COLO668 (cell line): Measurements from ENCODE around the gene SOHLH2.

Experiments used
- DNase-seq: peaks from one replicate; lab custom pipeline; 2025; ENCODE audit not compliant: unreplicated experiment; lab: John Stamatoyannopoulos, UW

Gene SOHLH2

DNA sequence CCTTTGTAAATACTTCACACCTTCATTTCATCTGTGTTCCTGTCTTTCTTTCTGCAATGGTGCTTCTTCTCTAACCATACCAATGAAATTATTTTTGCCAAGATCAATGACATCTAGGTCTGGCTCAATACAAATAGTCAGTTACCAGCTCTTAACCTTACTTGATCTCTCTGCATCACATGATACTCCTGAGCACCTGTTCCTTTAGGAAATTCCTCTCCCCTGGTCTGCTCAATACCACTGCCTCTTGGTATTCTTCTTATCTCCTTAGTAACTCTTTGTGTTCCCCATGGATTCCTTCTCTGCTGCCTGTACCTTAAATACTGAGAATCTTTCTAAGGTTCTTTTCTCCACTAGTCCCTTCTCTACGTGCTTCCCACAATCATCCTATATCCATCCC is 25.9 kb downstream of the SOHLH2 start:
- no peak for DNase-seq

DNA sequence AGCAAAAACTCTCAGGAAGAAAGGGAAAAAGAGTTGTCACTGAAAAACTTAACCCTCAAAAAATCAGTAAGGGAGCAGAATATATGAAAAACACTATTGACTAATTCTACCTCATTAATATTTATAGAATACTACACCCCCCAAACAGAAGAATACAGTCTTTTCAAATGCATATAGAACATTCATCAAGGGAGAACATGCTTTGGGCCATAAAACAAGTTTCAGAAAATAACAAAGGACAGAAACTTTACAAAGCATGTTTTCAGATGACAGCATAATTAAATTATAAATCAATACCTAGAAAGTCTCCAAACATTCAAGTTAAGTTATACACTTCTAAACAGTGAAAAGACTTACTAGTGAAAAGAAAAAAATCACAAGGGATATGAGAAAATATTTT is 30.5 kb downstream of the SOHLH2 start:
- DNase-seq = no peak

DNA sequence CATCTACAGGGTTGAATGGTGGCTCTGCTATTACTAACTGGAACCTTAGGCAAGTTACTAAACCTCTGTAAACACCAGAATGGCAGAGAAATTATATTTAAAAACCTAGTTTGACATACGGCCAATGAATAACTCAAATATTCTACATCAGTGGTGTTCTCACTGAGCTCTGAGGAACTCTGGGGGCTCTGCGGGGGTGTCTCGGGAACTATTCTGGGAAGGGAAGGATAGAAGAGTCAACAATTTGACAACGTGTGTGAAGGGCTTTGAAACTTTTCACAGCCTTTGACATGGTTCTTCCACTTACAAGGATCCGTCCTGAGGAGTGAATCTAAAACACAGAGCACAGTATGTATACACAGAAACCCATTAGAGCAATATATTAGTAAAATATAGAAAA is 38.7 kb downstream of the SOHLH2 start:
- no peak for DNase-seq

DNA sequence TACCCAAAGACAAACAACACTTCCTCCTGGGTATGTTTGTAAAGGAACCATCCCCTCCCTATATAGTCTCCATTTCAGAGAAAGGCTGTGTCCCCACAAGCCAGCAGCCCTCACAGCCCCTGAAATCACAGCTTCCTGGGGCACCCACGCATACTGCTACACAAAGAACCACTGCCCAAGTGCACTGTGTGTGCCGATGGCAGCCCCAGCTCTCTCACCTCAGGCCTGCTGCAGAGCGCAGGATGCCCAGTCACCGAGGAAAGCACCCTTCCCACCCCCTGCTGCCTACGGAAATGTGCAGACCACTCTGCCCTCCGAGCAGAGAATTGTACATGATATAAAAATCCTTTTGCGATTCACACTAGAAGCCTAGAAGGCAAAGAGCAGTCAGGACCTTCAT is 39.4 kb downstream of the SOHLH2 start:
- no peak for DNase-seq

DNA sequence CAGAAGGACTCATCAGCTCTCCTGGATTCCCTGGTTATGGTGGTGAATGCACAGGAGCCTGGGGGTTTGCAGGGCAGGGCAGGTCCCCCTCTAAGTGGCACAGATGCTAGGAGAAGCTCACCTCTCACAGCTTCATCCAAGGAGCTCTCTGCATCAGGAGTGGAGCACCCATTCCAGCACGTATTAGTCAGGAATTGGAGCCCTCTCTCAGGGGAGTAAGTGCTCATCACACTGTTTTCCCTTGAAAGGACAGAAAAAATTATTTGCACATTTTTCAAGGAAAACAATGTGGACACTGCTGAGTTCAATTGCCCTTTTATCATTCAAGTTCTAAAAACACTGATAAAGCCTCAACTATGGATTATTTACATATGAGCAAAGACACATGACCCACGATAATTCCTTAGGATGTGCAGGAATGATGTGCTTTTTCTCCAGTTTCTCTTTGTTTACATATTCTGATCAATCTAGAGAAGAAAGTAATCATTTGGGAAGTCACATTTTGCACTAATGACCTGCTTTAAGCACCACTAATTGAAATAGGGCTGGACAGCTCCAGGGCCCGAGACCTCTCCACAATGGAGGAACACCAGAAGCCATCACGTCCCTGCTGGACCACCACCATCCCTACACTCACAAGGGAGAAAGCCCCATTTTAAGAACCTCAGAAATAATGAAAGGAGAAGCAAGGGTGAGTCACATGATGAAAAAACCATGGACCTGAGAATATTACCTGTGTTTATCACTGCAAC is 40.6 kb downstream of the SOHLH2 start:
- DNase-seq = no peak

DNA sequence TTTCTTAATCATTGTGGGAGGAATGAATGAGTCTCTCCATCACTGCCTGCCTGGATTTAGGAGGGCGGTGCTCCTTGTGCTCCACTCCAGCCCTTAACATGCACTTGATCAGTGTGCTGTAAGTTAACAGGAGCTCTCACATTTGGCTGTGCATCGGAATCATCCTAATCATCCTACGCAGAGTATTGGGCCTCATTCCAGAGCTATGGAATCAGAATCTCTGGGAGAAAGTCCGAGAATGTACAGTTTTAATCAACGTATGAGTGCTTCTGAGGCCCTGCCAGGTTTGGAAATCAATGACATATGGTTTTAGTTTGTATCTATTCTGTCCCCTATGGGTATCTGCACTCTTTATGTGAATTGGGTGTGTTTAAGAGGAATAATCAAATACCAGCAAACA is 48.3 kb downstream of the SOHLH2 start:
- no peak for DNase-seq

DNA sequence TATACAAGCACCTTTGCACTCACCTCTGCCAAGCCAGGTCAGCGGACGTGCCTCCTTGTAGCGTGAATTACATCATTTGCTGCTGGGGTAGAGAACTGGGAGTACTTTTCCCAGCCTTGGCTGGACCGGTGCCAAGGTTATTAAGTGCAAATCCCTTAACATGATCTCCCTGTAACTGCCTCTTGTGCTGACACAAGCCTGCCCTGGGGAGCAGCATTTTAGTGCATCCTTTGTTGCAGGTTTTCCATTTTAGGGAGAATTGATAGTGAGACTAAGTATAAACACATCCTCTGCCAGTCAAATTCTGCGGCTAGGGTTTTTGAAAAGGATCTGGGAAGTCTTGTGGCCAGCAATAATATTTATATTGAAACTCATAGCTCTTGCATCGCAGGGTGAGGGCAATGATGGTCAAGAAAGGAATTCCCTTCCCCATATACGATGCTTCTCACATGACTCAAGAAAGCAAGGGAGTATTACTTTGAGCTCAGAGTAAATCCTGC is 50.5 kb downstream of the SOHLH2 start:
- DNase-seq = peak; percentile 96

DNA sequence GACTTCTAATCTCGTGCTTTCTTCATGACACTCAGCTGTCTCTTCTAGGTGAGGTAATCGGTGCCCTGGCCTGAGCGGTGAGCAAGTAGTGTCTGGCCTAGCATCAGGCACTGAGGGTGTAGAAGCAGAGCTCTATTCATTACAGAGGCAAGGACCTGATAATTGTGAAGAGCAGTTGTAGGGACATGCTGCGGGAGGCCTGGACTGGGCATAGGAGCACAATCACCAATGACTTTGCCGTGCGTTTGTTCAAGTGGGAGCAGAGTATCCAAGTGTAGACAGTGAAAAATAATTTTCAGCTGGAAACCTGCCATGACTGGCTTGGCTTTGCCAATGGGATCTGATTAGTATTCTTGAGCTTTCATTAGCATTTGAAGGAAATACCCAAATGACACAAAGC is 51.1 kb downstream of the SOHLH2 start:
- DNase-seq = no peak

DNA sequence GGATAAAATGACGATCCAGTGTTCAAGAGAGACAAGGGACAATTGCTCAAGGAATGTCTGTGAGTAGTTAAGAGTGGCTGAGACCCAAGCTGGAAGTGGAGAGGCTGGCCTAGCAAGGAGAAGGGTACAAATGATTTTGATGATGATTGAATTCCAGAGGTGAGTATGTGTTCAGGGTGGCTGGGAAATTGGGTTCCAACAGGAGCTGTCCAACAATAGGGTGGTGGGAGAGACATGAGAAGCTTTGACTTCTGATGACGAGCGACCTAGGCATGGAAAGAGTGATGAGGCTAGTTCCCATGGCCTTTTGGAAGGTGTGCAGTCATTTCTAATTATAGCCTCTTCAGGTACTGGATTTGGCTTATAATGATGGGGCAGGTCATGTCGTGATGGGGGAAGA is 54.1 kb downstream of the SOHLH2 start:
- no peak for DNase-seq

DNA sequence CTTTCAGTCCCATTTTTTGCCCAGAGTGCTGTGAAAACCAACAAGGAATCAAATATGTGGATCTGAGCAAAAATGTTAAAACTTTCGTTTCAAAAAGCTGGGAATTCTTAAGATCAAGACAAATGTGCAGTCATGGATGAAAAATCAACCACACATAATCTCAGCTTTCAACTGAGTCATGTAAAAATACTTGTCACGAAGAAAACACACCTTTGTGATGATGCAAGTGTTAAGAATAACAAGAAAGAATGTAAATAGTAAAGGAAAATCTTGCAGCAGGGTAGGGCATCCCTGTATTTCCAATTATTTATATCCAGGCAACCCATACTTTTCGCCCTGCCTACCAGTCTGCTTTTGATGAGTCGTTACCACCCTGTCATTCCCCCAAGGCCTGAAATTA is 55.7 kb downstream of the SOHLH2 start:
- no peak for DNase-seq

DNA sequence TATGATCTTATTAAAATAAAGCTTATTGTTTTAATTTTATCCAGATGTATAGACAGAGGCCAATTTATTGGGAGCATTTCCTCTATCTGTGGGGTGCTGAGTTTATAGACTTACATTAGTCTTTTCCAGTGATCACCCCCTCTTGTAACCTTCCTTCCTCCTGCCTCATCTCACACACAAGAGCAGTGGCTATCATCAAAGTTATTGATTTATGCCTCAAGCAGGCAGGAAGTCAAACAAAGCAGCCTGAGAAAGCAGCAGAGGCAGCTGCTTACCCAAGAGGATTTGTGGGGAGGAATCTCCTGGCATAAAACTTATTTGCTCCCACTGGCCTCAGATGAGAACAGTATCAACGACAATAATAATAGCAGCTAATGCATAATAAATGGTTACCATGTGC is 56.9 kb downstream of the SOHLH2 start:
- DNase-seq = peak; percentile 49

DNA sequence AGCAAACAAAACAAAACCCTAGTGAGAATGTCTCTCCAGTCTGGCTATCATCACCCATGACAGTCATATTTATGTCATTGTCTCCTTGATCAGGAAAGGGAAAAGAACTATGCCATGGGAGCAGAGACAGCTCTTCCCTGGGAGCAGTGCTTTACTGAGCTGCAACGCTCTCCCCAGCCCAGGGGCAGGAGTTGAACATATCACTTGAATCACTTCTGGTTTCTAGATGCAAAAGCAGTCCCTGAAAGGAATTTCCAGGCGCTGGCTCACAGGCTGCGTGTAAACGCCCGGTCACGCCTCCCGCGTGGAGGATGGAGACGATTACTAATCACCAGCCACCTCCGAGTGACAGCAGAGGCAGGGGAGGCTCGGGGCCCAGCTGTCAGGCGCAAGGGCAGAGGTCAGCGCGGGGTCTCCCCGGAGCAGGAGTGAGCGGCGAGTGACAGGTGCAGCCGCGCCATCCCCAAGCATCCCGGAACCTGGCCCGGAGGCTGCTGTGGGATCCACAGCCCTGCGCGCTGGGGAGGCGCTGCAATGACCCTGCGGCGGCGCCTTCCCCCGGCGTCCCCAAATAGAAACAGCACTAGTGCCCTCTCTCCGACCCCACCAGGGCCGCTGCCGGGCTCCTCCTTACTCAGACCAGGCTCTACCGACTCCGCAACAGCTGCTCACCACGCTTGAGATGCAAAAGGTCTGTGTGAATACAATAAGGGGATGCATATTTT is 59.6 kb downstream of the SOHLH2 start:
- peak; percentile 40 for DNase-seq

DNA sequence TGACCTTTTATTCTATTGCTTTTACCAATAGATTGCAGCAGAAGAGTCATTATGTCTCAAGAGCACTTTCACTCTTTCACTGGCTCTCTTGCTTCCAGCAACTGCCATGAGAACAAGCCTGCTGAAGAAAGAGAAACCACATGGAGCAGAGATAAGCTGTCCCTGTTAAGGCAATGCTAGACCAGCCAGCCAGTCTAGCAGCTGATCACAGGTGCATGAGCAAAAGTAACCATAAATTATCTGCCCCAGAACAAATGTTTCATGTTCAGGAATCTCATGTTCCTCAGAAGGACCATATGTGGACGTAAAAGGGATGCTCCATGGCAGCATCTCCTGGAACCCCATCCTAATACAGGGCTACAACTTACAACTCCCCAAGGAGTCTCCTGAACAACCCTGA is 62.8 kb downstream of the SOHLH2 start:
- no peak for DNase-seq

DNA sequence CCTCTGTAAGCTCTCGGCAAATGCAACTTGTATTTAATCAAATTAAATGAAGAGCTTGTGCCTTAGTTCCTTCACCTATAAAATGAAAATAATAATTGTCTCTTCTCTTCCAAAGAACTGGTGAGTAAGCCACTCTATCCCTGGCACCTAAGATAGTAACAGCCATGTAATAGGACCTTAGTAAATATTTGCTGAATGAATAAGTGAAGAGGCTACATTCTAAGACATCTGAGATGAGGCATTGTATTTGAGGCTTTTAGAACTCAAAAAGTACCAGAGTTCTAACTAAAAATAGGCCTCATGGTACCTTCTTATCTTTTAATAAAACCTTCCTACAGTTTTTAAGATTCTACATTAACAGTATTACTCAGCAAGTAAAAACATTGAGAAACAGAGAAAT is 65.9 kb downstream of the SOHLH2 start:
- no peak for DNase-seq

DNA sequence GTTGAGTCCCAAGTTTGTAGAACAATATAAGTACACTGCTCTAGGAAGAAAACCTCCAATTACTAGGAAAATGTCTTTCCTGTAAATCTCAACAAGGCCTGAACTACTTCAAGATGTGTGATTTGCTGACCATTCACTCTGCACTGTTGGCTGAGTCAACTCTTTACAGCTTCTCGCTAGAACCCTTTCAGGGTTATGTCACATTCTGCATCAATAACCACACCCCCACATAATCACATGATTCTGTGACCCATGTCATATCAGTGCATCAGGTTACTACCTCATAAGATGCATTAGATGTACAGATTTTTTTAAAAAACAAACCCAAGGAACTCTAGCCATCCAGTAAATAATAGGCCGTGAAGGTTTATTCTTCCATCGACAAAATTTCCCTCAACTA is 67.0 kb downstream of the SOHLH2 start:
- DNase-seq = no peak

DNA sequence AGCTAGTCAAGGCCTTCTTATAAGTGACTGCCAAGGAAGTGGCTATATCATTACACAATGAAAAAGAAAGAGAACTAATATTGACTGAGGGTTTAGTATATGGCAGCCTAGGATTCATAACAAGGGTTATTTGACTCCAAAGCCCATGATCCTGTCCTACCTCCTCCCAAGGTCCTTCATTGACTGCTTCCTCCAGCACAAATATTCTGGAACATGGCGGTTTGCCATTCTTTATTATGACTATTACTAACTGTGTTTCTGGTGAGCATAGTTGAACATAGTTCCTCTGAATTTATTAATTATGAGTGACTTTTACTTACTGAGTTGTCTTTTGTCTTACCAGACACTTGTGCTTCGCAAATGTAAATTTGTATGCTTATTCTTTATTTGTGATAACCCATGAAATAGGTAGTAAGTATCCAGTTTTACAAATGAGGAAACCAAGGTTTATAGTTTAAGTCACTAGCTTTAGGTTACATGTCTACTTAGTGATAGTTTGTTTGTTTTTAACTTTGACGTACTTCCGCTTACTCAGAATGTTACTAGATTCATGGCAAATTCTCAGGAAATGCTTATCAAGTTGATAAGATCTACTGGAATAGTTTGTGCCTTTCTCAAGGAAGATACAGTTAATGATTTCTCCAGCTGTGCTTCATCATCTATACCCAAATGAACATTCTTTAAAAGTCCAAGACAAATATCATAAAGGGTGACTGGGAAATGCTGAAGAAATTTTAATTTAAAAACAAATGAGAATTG is 67.7 kb downstream of the SOHLH2 start:
- DNase-seq = no peak

DNA sequence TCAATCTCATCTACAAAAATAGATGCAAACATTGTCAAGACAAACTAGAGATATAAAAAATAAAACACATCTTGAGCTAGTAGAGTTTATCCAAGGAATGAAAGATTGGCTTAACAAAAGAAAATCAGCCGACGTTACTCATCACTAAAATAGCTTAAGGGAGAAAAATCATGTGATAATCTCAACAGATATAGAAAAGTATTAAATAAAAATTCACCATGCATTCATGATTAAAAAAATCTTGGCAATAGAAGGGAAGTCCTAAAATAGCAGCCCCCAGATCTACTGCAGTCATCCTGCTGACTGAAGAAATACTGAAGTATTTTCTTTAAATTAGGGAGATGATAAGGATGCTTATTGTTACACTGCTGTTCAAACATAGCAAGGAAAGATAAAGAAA is 70.6 kb downstream of the SOHLH2 start:
- DNase-seq = no peak

DNA sequence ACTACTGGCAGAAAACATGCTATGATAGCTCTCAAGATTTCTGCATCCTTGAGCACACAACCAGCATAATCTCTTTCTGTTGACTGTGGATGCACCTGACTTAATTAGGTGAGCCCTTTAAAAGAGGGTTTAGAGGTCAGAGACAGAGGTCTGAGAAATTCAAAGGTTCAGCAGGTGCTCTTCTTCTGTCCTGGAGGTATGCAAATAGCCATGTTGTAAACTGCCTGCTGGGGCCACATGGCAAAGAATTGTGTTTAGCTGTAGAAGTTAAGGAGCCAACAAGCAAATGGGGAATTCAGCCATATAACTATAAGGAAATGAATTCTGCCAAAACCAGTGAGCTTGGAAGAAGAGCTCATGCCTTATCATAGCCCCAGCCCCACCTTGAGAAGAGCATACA is 71.6 kb downstream of the SOHLH2 start:
- DNase-seq = peak; percentile 34

DNA sequence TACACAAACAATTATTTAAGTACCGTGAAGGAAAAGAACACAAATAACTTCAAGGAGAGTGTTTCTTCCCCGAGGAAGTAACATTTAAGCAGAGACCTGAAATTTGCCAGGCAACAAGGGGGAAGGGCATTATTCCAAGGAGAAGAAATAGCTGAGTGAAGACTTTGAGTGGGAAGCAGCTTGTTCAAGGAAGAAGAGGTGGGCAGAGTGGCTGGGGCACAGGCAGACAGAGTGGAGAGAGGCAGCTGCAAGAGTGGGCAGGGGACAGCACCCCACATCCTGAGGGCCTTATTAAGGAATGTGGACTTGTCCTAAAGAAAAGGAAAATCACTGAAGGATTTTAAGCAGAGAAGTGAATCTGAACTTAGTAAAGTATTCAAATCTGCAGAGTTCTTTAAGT is 78.5 kb downstream of the SOHLH2 start:
- no peak for DNase-seq

DNA sequence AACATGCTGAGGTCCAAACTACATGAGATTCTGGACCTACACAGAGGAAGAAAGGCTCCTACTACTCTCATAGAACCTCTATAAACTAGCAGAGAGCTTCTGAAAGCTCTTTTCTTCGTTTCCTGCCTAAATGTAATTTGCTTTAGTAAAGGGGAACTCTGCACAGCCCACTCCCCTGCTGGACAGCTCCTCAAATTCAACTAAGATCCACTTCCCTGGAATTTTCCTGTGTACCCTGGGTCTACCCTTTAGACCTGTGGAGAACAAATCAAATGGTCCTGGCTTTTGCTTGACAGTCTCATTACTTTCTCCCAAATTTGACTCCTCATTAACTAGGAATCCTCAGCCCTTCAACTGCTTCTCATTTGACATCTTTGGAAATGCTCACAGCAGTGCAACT is 79.7 kb downstream of the SOHLH2 start:
- DNase-seq = no peak

DNA sequence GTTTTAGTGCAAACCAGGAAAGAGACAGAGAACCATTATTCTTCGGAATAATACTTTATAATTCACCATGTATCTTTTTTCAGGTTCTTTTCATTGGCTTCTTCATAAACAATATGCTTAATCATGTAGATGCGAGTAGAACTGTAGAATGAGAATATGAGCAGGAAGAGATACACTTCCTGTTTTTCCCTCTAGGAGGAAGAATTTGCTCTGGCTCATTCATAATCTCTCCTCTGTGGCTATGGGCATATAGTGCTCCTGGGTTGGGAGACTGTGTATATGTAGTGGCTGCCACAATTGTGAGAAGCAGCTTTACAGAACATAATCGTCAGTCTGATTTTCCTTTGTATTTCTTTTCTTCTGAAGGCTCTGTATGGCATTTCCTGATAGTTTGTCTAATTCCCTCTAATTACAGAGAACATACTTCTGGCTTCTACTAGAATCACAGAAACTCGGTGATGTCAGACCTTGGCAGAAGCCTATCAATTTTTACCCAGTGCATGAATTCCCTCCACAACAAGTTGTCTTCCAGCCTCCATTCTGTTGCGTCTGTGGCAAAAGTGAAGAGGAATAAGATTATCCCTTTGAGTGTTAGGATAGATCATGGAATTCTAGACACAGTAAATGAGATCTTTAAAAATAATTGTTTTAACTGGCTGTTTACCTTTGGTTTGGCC is 80.3 kb downstream of the SOHLH2 start:
- no peak for DNase-seq
